ENCODE data around the gene INAFM1.

- TF ChIP-seq POLR2A (IDR thresholded peaks at IDR 0.05; ENCODE audit: low read depth, low read length) (no peak), POLR2AphosphoS5 (IDR thresholded peaks at IDR 0.05; ENCODE audit: low read depth, low read length) (no peak), TAF1 (IDR thresholded peaks at IDR 0.05; ENCODE audit: low read depth, low read length) (no peak)
These were observed 46.9 kb downstream of the INAFM1 start for GRCh38 chr19:47321630-47322029.
